Cardiac fibroblast (primary cell): Measurements from ENCODE around the gene TRPC3.
A peak's percentile ranks its signal among the peaks of the same experiment; 100 is the strongest.

Experiments used
- DNase-seq, 2 donors: peaks; one replicate each; pipeline versions ENCODE4 v3.0.0 to v3.0.0-alpha.2; 2010; ENCODE audit warnings: low read depth in 2 of 2
- H3K4me3 ChIP-seq, 2 donors: replicated peaks in 1 of 2; 1 replicate in 1 of 2; 2 replicates in 1 of 2; pipeline ENCODE4 v1.5.1; 2011; ENCODE audit warnings: low read depth in 2 of 2, low read length in 2 of 2, mild to moderate bottlenecking in 2 of 2, moderate library complexity in 1 of 2
- TF ChIP-seq, protein P1 (sequence below): IDR thresholded peaks from one replicate; pipeline ENCODE4 v1.5.1; 2011; ENCODE audit warnings: low read depth, mild to moderate bottlenecking, low read length, inconsistent platforms

TRPC3 gene

DNA sequence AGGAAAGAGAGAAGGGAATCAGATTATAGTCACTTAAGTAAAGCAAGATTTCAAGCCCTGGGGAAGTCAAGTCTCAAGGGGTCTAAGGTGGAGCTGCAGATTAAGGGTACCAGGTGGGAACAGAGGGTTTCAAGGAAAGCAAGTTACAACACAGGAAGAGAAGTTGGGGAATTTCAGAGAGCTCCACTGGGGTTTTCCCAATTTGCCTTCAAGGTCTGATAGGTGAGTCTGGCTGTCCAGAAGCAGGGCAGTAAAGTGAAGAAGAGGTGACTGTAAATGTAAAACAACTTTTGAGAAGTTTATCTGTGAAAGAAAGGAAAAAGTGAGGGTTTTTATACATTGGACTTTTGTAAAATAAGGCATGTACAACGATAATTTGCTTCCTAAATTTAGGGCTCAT, 37.1 kb upstream of the TRPC3 start:
- no peak for DNase-seq
- H3K4me3 ChIP-seq = no peak overlapping the region
- TF ChIP-seq, protein P1, sequence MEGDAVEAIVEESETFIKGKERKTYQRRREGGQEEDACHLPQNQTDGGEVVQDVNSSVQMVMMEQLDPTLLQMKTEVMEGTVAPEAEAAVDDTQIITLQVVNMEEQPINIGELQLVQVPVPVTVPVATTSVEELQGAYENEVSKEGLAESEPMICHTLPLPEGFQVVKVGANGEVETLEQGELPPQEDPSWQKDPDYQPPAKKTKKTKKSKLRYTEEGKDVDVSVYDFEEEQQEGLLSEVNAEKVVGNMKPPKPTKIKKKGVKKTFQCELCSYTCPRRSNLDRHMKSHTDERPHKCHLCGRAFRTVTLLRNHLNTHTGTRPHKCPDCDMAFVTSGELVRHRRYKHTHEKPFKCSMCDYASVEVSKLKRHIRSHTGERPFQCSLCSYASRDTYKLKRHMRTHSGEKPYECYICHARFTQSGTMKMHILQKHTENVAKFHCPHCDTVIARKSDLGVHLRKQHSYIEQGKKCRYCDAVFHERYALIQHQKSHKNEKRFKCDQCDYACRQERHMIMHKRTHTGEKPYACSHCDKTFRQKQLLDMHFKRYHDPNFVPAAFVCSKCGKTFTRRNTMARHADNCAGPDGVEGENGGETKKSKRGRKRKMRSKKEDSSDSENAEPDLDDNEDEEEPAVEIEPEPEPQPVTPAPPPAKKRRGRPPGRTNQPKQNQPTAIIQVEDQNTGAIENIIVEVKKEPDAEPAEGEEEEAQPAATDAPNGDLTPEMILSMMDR = no peak

DNA sequence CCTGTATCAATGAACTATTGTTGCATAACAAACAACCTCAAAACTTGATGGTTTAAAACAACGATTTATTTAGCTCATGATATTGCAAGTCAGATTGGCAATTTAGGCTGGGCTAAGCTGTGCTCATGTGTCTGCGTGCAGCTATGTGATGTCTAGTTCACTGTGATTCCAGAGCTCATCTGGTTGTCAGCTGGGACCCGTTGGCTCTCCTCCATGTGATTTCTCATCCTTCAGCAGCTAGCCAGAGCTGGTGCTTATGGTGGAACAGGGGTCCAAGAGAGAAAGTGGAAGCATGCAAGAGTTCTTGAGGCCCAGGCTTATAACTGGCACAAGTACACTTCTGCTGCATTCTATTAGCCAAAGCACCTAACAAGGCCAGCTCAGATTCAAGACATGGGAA, 28.8 kb upstream of the TRPC3 start:
- no peak overlapping the region for H3K4me3 ChIP-seq
- TF ChIP-seq, protein P1 = no peak
- no peak for DNase-seq

DNA sequence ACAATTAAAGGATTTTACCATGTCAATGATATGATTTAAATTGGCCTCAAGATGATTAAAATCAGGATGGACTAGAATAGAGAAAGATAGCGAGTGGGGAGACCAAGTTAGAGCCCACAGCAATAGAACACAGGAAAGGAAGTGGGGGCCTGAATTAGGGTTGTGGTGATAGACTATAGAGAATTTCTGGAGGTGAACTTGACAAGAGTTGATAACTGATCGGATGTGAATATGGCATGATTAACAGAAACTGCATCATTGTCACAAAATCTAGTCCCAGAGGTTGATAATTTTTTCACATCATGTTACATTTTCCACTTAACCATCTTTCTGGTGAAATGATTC, 26.3 kb upstream of the TRPC3 start:
- no peak overlapping the region for H3K4me3 ChIP-seq
- TF ChIP-seq, protein P1 = no peak
- DNase-seq = no peak

DNA sequence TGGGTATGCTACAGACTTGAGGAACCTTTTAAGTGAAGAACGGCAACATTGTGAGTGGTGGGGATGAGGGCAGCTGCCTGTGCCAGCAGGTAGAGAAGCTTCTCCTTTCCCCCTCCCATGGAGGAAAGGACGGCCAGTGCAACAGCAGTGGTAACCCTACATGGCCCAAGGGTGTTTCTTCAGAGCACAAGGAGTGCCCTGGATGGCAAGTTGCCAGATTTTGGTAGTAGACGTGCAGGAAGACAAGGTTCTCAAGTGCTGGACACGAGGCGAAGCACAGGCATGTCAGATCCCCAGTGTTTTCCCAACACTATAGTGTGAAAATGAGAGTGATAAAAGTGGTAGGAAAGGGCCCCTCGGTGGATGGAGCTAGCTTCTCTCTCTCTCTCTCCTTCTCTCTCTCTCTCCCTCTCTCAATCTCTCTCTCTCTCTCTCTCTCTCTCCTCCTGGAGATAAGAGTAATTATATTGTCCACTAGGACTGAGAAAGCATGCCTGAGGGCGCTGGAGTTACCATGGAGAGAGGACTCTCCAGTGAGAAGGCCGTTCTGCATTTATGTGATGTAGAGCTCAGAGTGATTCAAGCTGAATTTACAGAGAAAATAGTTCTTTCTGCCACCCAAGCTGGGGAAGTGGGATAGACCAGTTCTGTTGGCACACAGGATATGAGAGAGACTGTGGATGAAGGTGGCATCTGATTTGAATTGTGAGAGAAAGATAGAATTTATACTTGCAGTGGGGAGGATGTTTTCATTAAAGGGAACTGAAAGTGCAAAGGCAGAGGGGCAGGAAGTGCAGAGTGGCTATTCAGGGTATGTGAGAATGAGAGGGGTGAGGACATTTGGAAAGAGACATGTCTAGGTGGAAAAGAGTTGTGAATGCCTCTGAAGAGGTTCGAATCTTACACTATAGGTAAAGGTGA, 25.7 kb upstream of the TRPC3 start:
- DNase-seq = peak; percentile 7 to 20
- no peak overlapping the region for H3K4me3 ChIP-seq
- TF ChIP-seq, protein P1 = no peak

DNA sequence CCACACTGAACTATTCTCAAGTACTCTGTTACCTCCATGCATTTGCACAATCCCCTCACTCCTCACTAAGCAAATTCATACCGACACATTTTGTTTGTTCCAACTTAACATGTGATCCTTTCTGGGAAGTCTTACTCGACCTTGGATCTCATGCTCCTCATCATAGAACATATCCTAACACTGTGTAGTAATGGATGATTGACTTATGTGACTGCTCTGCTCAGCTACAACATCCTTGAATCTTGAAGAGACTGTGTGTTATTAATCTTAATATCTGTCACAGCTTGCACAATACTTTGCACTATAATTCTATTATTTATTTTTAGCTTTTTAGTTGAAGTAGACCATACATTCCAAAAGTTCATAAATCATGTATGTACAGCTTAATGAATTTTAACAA, 23.9 kb upstream of the TRPC3 start:
- TF ChIP-seq, protein P1 = no peak
- DNase-seq = no peak
- no peak overlapping the region for H3K4me3 ChIP-seq

DNA sequence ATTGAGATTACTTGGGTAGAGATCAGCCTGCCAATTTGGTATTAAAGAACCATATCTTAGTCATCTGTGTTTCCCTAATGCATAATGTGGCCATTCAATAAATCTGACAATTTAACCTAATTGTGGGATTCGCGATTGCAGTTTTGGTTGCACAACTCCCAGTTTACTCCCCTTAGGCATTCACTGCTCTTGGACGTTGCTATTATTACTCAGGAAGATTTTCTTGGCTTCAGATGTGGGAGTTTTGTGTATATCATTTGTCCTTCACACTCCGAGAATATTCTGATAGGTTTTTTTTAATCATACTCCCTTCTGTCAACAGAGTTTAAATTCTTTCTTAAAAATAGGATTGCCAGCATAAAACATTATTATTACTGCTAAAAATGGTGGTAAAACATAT, 22.0 kb upstream of the TRPC3 start:
- TF ChIP-seq, protein P1 = no peak

DNA sequence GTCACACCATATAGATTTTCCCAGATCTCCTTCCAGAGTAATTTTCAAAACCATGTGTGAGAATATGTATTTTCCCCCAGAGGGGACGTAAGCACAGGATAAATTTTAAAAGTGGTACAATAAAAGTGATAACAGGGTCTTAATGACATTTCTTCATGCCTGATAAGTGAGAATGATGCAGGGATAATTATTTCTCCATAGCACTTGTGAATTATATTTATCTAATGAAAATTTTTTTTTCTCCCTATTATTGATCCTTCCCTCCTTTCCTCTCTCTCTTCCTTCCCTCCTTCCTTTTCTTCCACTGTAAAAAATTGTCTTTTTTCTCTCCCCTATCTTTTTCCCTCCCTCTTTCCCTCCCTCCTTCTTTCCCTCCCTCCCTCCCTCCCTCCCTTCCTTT, 17.0 kb upstream of the TRPC3 start:
- no peak for DNase-seq
- TF ChIP-seq, protein P1 = no peak
- H3K4me3 ChIP-seq = no peak overlapping the region

More for the DNA sequence above, 22.0 kb upstream of the TRPC3 start:
- no peak for DNase-seq
- no peak overlapping the region for H3K4me3 ChIP-seq
